ENCODE measurements around the gene TNS1. TPM values are rescaled to one million over a fixed set of nuclear protein-coding genes. Genes with fewer than 3 reads are reported as not detected.

TNS1 gene
- total RNA-seq, 1 donor, result 116 TPM

DNA sequence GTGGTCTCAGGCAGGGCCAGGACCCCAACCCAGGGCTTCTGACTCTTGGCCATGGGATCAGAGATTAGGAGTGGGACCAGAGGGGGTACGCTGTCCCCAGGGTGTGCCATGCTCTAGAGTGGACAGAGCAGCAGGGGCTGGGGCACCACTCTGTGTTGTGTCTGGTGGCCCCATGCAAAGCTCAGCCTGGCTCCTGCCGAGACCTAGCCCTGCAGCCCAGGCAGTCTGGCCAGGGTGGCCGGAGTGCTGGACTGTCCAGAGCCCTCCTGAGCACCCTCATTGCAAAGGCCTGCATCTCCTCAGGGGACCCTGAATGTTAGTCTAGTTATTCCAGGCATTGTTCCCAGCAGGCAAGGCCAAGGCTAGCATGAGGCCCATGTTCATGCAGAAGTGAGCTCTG, 162.3 kb downstream of the TNS1 start:
- TF ChIP-seq, protein P1, sequence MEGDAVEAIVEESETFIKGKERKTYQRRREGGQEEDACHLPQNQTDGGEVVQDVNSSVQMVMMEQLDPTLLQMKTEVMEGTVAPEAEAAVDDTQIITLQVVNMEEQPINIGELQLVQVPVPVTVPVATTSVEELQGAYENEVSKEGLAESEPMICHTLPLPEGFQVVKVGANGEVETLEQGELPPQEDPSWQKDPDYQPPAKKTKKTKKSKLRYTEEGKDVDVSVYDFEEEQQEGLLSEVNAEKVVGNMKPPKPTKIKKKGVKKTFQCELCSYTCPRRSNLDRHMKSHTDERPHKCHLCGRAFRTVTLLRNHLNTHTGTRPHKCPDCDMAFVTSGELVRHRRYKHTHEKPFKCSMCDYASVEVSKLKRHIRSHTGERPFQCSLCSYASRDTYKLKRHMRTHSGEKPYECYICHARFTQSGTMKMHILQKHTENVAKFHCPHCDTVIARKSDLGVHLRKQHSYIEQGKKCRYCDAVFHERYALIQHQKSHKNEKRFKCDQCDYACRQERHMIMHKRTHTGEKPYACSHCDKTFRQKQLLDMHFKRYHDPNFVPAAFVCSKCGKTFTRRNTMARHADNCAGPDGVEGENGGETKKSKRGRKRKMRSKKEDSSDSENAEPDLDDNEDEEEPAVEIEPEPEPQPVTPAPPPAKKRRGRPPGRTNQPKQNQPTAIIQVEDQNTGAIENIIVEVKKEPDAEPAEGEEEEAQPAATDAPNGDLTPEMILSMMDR (IDR thresholded peaks at IDR 0.05; ENCODE audit: insufficient read depth, low read length), result no peak
- no peak for DNase-seq (ENCODE audit: low read depth)
- no peak overlapping the region for H3K4me3 ChIP-seq (ENCODE audit: low read depth, low read length)

DNA sequence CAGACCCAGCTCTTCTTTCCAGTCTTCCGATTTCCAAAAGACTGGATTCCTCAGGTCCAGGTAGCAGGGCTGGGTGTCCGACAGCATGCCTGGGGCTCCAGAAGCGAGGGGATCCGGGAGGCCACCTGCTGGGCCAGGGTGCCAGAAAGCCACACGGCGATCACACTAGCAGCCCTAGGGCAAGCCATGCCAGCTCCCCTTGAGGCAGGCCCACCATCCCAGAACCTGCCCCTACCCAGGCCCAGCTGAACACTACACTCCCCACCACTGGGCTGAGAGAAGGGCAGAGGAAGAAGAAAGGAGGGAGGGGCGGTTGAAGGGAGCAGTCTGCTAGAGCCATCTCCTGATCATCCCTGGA, 163.1 kb downstream of the TNS1 start:
- TF ChIP-seq, protein P1 (IDR thresholded peaks at IDR 0.05; ENCODE audit: insufficient read depth, low read length), result no peak
- no peak for DNase-seq (ENCODE audit: low read depth)
- no peak overlapping the region for H3K4me3 ChIP-seq (ENCODE audit: low read depth, low read length)

DNA sequence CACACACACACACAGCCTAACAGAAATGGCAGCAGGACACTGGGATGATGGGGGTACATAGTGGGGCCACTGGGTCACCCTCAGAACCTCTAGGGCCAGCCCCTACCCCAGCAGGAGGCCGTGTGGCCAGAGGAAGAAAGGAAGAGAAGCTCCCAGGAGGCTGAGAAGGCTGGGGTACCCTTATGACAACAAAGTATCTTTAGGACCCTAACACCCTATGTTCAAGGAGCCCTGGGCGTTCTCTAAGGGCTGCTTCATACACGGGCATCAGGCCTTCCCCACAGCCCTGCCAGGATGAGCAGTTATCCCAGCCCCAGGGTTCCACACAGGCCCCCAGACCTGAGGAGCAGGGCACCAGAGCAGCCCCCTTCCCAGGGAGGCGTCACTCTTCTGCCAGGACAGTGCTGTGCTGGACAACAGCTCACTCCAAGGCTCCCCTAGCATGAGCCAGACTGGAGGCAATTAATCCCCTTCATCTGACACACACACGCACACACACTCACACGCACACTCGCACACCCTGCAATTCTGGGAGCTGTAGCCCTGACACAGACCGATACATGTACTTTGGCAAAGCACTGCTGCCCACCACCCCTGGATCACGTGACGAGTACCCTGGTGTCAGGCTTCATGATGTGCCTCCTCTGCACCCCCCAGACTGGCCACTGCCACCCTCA, 163.6 kb downstream of the TNS1 start:
- DNase-seq (ENCODE audit: low read depth), result no peak
- no peak overlapping the region for H3K4me3 ChIP-seq (ENCODE audit: low read depth, low read length)
- TF ChIP-seq, protein P1 (IDR thresholded peaks at IDR 0.05; ENCODE audit: insufficient read depth, low read length), result no peak

DNA sequence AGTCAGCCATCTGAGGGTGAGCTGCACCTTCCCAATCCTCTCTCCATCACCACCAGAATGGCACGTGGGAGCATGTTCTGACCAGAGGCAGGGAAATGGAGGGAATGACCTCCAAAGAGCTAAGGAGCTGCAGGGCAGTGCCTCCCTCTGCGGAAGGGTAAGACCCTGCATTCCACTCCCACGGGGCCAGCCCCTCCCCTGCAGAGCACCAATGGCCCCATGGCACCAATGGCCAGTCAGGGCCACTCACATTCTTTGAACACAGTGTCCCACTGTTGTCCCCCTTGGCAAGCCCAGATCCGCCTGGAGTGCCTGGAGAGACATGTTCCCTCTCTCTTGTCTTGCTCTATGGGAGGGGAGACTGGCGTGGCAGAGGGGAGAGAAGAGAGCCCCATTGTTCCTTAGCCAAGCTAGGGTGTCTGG, 164.4 kb downstream of the TNS1 start:
- H3K4me3 ChIP-seq (ENCODE audit: low read depth, low read length), result no peak overlapping the region
- TF ChIP-seq, protein P1 (IDR thresholded peaks at IDR 0.05; ENCODE audit: insufficient read depth, low read length), result no peak
- DNase-seq (ENCODE audit: low read depth), result no peak

DNA sequence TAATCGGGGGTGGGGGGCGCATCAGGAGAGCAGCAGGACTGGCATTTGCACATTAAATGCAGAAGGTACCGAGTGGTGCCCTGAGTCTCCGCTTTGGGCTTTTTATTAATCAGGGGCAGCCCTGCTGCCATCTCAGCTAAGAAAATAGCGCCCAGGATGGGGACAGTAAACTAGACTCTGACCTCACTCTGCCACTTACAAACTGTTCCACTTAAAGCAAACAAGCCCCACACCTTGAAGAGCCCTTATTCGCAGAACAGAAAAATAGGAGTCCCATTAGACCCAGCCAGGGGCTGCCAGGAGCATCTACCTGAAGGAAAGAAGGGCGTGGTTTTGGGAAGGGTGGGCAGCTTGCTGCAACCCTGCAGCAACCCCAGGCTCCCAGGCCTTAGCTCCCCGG, 165.3 kb downstream of the TNS1 start:
- DNase-seq (ENCODE audit: low read depth), result no peak
- TF ChIP-seq, protein P1 (IDR thresholded peaks at IDR 0.05; ENCODE audit: insufficient read depth, low read length), result no peak
- H3K4me3 ChIP-seq (ENCODE audit: low read depth, low read length), result no peak overlapping the region

DNA sequence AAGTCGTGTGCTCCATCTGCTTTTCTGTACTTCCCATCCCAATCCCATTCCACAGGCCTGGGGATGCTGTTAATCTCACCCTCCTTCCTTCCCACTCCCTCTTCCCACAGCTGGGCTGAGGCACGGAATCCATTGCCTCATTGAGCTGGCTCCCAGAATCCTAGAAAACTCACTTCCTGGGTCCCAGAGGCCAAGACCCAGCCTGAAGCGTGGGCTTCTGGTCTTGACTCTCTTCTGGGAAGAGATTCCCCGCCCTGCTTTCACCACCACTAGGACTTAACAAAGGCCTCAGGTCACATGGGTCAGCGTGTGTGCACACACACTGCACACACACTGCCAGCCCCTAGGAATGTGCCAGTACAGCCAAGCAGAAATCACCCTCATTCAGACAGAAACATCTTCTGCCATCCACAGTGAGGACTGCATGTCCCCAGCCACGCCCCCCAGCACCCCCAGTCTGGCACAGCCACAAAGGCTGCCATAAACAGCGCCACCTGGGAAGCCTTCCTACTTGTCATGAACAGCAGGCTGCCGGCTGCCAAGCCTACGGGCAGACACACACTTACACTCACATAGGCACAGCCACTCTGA, 165.8 kb downstream of the TNS1 start:
- peak; percentile 92 for DNase-seq (ENCODE audit: low read depth)
- TF ChIP-seq, protein P1 (IDR thresholded peaks at IDR 0.05; ENCODE audit: insufficient read depth, low read length), result no peak
- H3K4me3 ChIP-seq (ENCODE audit: low read depth, low read length), result no peak overlapping the region

All from fibroblast of the aortic adventitia (primary cell).